HK-2 (cell line): ENCODE measurements around the gene GSS.

ENCODE experiments used
- DNase-seq: peaks from one replicate; pipeline ENCODE4 v3.0.0-alpha.2; 2018; ENCODE audit not compliant: unreplicated experiment

GSS gene

DNA sequence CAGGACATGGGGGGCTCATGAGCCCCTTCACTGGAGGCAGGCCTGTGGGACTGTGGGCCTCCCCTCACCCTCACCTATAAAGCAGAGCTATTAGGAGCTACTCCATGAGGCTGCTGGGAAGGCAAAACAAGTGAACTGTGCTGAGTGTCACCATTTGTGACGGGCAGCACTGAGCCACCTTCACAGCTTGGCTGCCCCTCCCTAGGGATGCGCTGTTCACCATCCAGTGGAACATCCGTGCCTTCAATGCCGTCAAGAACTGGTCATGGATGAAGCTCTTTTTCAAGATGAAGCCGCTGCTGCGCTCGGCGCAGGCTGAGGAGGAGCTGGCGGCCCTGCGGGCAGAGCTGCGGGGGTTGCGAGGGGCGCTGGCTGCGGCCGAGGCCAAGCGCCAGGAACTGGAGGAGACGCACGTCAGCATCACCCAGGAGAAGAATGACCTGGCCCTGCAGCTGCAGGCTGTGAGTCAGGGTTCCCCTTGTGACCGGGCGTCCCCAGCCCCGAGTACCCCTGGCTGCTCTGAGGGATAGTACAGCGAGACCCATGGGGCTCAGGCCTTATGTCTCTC is 38.4 kb upstream of the GSS start:
- no peak for DNase-seq

DNA sequence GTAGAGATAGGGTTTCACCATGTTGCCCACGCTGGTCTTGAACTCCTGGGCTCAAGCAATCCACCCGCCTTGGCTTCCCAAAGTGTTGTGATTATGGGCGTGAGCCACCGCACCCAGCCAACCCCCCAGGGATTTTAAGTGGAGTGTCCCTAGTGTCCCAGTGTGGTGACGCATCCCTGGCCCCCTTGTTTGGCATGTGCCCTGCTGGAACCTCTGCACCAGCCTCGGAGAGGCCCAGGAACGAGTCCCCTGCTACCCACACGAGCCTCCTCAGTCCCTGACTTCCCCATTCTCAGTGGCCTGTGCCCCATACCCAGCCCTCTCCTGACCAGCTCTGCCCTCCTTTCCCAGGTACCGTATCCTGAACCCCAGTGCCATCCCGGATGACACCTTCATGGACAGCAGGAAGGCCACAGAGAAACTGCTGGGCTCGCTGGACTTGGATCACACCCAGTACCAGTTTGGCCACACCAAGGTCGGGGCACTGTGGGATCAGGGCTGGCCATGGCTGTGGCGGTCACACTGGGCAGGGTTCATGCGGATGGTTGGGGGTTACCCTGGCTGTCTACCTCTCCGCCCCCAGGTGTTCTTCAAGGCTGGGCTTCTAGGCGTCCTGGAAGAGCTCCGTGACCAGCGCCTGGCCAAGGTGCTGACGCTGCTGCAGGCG is 37.3 kb upstream of the GSS start:
- DNase-seq, result no peak

DNA sequence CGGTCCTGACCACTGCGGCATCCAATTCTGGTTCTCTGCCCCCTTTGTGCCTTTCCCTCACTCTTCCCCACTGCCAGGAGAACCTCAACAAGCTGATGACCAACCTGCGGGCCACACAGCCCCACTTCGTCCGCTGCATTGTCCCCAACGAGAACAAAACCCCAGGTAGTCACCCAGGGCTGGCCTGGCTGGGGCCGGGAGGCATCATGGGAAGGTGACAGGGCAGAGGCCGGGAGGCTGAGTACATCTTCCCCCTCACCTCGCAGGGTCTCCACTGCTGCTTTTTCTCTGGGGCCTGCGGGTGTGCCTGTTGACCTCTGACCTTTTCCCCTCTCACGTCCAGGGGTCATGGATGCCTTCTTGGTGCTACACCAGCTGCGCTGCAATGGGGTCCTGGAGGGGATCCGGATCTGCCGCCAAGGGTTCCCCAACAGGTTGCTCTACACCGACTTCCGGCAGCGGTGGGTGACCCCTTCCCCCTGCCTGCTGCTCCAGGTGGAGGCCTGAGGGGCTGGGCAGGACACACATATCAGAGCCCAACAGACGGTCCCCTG is 35.1 kb upstream of the GSS start:
- DNase-seq, result no peak

DNA sequence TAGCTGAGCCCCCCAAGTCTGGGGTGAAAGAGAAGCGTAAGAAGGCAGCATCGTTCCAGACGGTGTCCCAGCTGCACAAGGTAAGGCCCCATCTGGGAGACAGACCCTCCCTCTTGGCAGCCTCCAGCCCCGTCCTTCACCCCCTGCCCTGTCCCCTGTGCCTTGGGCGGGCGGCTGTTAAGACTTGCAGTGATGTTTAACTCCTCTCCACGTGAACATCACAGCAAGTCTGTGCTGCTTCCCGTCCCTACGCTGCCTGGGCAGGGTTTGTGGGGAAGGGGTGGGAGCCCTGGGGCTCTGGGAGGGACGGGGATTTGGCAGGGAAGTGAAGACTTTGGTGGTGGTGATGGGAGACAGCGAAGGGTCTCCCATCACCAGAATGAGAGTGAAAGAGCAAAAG is 34.6 kb upstream of the GSS start:
- no peak for DNase-seq

DNA sequence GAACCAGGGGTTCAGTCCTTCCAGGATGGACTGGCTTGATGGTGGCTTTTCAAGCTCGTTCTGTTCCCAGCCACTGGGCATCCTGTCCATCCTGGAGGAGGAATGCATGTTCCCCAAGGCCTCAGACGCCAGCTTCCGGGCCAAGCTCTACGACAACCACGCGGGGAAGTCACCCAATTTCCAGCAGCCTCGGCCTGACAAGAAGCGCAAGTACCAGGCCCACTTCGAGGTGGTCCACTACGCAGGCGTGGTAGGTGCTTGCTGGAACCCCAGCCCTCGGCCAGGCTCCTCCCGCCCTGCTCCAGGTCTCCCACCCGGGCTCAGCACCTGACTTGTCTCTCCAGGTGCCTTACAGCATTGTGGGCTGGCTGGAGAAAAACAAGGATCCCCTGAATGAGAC is 34.1 kb upstream of the GSS start:
- no peak for DNase-seq

DNA sequence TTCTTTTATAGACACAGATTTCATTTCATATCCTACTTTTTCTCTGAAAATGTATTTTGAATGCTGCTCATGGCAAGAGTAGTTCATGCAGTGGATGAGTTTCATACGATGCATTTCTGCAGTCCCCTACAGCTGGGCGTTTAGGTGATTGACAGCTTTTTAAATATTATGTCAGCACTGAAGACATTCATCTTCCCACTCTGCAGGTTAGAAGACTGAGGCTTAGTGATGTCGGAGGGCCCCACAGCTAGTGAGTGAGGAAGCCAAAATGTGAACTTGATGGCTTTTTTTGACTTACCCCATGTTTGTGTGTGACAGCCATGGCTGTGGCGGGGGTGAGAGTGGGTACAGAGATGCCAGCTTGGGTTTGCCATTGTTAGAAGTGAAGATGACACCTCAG is 33.5 kb upstream of the GSS start:
- DNase-seq, result no peak

DNA sequence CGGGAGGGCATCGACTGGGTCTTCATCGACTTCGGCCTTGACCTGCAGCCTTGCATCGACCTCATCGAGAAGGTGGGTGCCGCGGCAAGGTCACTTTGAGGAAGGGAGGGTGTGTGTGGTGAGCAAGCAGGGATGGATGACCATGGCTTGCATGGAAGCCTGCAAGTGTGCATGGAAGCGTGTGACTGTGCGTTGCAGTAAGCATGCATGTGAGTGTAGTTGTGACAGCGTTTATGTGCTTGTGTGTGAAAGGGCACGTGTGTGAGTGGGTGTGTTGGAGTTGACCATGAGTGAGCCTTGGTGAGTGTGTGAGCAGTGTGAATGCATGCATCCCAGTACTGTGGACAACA is 32.6 kb upstream of the GSS start:
- DNase-seq, result no peak

DNA sequence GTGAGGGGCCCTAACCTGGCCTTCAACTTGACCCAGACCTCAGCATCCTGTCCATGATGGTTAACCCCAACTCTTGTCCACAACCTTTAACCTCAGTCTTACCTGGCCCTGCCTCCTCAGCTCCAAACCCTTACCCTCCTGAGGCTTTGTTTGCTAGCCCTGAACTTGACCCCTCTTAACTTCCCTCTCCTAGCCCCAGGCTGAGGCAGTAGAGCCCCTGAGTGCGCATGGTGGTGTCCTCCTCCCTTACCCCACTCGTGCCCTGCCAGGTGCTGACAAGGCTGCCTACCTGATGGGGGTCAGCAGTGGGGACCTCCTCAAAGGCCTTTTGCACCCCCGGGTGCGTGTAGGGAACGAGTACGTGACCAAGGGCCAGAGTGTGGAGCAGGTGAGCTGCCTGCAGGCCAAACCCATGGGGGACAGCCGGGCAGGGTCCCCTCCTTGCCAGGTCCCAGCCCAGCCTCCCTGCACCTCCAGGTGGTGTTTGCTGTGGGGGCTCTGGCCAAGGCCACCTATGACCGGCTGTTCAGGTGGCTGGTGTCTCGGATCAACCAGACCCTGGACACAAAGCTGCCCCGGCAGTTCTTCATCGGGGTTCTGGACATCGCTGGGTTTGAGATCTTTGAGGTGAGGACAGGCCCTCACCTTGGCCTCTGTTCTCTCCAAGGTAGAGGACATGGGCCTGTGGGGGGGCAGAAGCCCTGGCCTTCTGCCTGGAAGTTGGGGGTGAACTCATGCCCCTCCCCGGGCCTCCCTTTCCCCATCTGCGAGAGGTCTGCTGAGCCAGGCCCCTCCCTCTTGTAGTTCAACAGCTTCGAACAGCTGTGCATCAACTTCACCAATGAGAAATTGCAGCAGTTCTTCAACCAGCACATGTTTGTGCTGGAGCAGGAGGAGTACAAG is 31.9 kb upstream of the GSS start:
- DNase-seq, result no peak

DNA sequence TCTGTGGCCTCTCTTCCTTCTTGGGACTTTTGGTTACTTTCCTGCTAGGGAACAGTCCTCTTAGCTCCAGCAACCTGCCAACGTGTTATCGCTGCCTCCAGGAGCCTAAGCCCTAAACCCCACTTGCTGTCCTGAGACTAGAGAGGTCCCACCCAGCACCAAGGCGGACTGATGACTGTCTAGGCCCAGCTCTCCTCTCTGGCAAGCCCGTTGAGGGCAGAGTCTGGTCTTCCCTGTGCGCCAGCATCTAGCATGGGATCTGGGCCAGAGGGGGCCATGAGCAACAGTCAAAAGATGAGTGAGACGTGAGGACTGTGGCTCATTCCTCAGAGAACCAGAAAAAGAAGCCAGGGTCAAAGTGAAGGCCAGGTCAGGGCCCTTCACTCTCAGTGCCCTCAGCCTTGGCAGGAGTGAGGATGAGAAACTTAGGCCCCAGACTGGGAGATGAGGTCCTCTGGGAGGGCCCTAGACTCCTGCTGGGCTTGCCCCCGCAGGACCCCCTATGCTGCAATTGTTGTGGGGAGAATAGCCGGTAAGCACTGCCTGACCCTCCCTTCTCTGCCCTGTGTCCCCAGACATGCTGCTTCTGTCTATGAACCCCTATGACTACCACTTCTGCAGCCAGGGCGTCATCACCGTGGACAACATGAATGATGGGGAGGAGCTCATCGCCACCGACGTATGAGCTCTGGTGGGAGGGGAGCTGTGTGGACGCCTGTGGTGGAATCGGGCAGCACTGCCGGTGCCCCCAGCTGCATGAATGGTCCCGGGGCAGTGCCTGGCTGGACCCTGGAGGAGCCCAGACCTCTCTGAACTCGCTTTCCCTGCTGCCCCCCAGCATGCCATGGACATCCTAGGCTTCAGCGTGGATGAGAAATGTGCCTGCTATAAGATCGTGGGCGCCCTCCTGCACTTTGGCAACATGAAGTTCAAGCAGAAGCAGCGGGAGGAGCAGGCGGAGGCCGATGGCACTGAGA is 31.0 kb upstream of the GSS start:
- no peak for DNase-seq

DNA sequence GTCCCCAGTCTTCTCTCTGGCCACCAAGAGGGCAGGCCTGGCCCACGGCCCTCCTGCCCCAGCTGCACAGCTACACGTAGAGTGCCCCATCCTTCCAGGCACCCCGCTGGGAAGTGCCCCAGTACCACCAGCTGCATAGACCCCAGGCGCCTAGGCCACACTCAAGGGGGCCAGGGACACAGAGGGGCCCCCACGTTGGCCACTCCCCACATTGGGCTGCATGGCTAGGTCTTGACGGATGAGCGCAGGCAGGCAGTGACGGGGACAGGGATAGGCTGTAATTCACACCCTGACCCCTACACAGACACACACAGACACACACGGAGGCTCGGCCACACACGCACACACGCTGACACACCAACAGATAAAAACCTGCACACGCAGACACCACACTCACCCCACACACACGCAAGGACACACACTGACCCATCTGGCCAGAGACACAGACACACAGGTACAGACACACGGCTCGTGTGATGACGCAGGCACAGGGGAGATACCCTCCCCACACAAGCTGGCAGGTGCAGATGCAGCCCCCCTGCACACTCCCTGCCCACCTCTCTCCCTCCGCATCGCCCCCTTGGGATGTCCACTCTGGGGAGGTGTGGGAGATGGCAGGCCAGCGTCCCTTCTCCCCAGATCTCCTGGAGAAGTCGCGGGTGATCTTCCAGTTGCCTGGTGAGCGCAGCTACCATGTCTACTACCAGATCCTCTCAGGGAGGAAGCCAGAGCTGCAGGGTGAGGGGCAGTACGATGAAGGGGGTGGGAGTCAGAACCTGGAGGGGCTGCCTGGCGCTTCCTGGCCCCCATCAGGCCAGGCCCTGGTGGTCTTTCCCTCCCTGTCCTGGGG is 30.1 kb upstream of the GSS start:
- no peak for DNase-seq

DNA sequence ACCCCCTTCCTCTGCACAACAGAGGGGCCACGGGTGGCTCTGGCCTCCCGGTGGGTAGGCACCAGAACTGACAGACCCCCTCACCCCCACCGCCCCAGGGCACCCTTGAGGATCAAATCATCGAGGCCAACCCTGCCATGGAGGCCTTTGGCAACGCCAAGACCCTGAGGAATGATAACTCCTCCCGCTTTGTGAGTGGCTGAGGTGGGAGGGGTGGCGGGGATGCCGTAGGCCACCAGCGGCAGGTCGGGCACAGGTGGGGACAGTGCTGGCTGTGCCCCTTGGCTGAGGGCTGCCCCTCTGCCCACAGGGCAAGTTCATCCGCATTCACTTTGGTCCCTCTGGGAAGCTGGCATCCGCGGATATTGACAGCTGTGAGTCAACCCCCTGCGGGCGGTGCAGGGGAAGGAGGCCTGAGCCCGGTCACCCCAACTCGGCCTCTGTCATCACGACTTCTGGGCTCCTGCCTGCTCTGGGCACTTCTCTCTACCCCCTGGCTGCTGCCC is 29.2 kb upstream of the GSS start:
- no peak for DNase-seq

DNA sequence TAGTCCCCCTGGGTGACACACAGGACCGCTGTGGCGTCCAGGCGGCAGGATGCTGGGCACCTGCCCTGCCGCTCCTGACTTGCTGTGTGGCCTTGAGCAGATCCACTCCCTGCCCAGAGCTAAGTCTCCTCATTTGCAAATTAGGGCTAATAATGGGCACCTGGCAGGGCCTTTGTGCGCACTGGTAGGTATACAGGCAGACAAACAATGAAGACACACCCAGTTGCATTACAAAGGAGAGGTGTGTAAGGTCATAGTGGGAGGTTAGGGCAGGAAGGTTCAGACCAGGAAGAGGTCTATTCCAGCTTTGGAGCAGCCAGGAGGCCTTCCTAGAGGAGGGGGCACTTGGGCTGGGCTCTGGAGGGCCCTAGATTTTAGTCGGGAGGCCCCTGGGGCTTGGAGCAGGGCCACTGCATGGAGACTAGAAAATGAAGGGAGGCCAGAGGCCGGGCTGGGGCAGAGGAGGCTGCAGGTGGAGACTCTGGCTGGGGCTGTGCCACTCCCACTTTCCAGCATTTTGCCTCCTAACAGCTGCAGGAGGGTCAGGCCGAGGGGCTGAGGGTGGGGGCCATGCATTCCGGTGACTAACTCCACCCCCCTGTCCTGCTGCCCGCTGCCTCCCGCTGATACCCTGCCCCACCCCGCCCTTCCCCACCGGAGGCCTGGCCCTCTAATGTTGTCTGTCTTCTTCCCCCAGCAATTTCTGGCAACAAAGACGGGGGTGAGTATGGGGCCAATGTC is 28.6 kb upstream of the GSS start:
- no peak for DNase-seq

DNA sequence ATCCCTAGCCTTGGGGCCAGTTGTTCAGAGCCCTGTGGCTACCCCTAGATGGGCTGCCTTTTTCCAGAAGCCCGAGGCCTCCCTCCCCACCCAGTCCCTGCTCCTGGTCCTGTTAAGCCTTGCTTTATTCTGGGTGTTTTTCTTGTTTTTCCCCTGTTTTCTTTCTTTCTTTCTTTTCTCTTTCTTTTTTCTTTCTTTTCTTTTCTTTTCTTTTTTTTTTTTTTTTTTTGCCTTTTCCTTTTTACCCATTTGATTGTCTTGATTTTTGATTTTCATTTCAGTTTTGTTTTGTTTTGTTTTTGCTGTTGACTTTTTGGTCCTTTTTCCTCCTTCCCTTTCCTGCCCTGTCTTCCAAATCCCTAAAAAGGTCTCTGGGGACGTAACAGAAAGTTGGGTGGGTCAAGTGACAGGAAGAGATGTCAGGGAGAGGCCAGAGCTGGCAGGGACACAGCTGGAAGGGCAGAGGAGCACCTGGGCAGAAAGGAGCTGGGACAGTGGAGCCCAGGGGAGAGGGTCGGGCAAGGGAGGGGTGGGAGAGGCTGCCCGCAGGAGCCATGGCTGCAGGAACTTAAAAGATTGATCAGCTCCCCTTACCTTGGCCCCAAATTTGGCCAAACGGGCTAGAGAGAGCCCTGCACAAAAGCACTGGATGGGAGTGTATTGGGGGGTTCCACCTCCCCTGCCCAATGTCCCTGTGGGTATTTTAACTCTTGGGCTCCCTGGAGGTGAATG is 27.6 kb upstream of the GSS start:
- no peak for DNase-seq

DNA sequence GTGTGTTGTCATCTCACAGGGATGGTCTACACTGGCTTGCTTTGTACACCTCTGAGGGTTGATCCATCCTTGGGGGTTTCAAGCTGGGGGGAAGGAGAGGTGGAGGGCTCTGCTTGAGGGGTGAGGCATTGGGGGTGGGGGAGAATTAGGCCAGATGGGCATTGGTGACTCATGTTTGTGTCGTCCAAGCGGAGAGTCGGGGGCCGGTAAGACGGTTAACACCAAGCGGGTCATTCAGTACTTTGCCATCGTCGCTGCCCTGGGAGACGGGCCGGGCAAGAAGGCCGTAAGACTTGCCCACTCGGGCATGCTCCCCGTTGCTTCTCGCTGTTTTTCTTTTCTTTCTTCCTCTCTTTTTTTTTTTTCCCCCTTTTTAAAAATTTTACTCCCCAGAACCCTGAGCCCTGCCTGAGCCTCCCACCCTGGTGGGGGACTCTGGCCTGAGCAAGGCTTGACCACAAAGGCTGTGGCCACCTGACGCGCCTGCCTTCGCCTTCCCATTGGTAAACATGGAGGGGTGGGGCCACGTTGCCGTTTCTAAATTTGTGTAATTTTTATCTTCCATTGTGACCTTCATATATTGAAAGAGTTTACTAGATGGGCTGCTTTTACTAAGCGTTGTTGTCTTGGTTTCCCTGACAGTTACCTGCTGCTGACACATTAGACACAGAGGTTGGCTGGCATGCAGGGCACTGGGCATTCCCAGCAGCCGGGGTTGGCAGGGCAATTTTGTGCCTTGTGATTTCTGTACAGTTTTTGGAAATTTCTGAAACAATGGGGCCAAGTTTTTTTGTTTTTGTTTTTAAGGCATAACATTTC is 26.9 kb upstream of the GSS start:
- DNase-seq, result no peak

DNA sequence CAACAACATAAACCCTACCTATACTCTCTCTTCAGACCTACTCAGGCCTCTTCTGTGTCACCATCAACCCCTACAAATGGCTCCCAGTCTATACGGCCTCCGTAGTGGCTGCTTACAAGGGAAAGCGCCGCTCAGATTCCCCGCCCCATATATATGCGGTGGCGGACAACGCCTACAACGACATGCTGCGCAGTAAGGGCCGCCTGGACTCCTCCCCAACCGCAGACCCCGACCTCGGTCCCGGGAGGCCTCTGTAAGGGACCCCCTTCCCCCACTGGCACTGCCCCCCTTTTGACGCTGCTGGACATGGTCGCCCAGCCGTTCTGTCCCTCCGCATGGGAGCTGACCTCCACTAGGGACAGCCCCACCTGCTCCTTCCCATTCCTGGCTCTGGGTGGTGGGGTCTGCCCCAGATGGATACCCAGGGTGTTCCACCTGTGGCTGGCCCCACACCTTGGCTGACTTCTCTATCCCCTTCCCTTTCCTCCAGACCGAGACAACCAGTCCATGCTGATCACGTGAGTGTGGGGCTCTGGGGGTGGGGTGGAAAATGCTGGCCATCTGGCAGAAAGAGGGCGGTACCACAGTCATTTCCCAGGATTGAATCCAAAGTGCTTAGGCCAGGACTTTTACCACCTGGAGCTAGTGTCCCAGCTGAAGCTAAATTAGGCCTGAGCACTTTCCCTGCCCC is 25.1 kb upstream of the GSS start:
- no peak for DNase-seq

DNA sequence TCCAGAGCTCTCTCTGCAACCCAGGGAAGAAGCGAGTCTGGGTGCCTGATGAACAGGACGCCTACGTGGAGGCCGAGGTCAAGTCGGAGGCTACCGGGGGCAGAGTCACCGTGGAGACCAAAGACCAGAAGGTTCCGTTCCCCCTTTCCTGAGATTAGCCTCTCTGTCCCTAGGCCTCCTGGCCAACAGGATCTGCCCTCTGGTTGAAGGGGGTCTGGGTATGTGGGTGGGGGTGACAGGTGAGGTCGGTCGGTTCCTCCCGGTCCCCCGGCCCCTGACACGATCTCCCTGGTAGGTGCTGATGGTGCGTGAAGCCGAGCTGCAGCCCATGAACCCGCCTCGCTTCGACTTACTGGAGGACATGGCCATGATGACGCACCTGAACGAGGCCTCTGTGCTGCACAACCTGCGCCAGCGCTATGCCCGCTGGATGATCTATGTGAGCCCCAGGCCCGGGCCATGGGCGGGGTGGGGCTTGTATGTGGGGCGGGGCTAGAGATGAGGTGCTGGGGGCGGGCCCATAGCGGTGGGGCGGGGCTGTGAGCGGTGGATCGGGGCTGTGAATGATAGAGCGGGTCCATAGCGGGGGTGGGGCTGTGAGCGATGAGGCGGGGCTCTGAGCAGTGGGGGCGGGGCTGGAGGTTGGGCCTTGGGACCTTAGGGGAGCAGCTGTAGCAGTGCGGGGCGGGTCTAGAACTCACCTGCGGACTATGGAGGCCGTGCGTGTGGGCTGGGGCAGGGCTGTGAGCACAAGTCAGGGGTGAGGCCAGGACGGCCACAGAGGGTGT is 24.0 kb upstream of the GSS start:
- DNase-seq, result no peak
